SJCRH30 (cell line): ENCODE data around the gene MCCD1. TPM values are rescaled to one million over a fixed set of nuclear protein-coding genes. Genes with fewer than 3 reads are reported as not detected.
"Not testable (repeated sequence)": the region's sequence is repeated elsewhere in the genome, so short reads cannot be mapped to it uniquely, and the experiment has no call there.

Experiments used
- DNase-seq, 2 experiments: peaks; one replicate each; pipeline ENCODE4 v3.0.0-alpha.2; 2015 to 2020
- H3K27ac ChIP-seq: fragments of 250-450 bp; sonication (Bioruptor Pico); 2 replicates; pipeline ENCODE4 v1.5.1; 2020; ENCODE audit warnings: mild to moderate bottlenecking, moderate library complexity
- H3K27me3 ChIP-seq: fragments of 250-450 bp; sonication (Bioruptor Pico); 2 replicates; pipeline ENCODE4 v1.5.1; 2020; ENCODE audit warnings: mild to moderate bottlenecking, moderate library complexity
- H3K36me3 ChIP-seq: fragments of 250-450 bp; sonication (Bioruptor Pico); 2 replicates; pipeline ENCODE4 v1.5.1; 2020; ENCODE audit warnings: mild to moderate bottlenecking, moderate library complexity
- H3K4me1 ChIP-seq: fragments of 250-450 bp; sonication (Bioruptor Pico); 2 replicates; pipeline ENCODE4 v1.5.1; 2020; ENCODE audit warnings: mild to moderate bottlenecking, moderate library complexity
- H3K4me3 ChIP-seq: fragments of 250-450 bp; sonication (Bioruptor Pico); 2 replicates; pipeline ENCODE4 v1.5.1; 2020; ENCODE audit warnings: mild to moderate bottlenecking, moderate library complexity
- H3K9me3 ChIP-seq: fragments of 250-450 bp; sonication (Bioruptor Pico); replicated peaks from 2 replicates; pipeline ENCODE4 v1.5.1; 2020; ENCODE audit warnings: mild to moderate bottlenecking, moderate library complexity
- total RNA-seq: library from RNA; depleted of rRNA; stranded (reverse); fragments of >200 nt; shearing (Covaris generic); gene quantifications from 2 replicates; pipeline ENCODE4 v1.2.3, GENCODE V29; 2014

MCCD1 gene
- total RNA-seq, 1 experiment from 2014 or later, result not detected

DNA sequence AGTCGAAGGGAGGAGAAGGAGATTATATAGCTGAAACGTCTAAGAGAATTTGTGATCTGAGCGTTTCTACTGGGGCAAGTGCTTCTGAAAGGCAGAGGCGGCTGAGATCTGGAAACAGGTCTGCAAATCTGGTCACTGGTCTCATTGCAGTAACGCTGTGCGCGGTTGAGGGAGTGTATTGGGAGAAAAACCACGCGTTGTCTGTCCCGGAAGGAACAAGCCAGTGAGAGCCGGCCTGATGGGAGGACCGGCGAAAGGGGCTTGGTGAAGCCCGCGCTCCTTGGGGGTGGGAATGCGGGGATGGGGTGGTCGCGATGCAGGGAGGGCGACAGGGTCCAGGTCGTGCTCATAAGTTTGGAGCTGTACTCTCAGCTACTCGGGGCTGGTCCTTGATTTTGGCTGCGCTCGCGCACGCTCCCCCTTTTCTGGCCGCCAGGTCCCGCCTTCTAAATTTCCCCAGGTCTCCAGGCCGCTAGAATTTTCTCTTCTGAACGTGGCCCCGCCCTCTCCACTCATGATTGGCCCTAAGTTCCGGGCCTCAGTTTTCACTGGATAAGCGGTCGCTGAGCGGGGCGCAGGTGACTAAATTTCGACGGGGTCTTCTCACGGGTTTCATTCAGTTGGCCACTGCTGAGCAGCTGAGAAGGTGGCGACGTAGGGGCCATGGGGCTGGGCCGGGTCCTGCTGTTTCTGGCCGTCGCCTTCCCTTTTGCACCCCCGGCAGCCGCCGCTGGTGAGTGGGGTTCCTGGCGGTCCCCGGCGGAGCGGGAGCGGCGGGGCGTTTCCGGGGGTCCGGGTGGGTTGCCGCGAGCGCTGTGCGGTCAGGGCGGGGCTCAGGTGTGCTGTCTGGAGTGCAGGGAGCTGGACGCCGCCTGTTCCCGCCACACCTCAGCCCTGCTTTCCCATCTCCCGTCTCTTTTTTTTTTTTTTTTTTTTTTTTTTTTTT is 31.0 kb upstream of the MCCD1 start, which contains the start of gene MICB:
Gene MICB, plus strand, starts transcription at position 615 of the 946 bp plus-strand sequence. Its CDS starts 49 bp downstream, at position 664.
- Histone ChIP-seq H3K36me3 (no peaks in the 10 kb centered on the region), H3K9me3 (no peaks in the 10 kb centered on the region), H3K4me1 (no peaks in the 10 kb centered on the region), H3K27me3 (no peaks in the 10 kb centered on the region), H3K4me3 (no peak within 1 kb of the TSS), H3K27ac (no peak within 1 kb of the TSS)
- no peak for DNase-seq

DNA sequence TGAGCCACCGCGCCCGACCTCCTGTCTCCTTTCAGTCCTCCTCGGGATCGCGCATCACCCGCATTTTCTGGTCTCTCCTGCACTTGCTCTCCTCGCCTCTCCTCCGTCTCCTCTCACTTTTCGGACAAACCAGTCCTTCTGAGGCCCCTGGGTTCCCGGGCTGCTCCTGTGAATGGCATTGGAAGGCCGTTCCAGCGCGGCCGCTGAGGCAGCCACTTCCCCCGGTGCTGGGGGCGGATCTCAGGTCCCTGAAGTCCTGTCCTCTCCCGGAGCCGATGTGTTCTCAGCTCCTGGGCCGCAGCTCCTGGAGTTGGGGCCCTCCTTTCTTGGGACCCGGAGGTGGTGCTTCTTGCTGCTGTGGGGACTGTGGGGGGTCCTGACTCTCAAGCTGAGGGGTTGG is 30.0 kb upstream of the MCCD1 start:
- H3K27ac ChIP-seq, result no peak overlapping the region
- no peak for DNase-seq
- no peaks in the 10 kb centered on the region for H3K36me3 ChIP-seq
- no peaks in the 10 kb centered on the region for H3K9me3 ChIP-seq
- no peaks in the 10 kb centered on the region for H3K4me1 ChIP-seq
- no peaks in the 10 kb centered on the region for H3K27me3 ChIP-seq
- H3K4me3 ChIP-seq, result no peak overlapping the region

DNA sequence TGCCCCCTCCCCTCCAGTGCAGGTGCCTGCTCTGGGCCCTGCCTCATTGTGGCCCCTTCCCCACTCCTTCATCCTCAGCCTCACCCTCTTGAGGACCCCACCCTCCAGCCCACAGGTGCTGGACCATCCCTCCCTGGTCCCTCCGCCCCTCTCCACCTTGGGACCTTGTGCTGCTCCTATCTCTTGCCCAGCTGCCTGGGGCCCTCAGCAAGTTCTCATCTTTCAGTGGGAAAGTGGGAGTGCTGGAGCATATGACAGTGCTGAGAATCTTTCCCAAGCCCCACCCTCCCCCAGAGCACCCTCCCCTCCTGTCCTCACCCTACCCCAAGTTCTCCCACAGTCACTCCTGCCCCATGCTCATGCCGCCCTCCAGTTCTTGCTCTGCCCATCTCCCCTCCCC is 29.1 kb upstream of the MCCD1 start:
- H3K9me3 ChIP-seq, H3K4me1 ChIP-seq, H3K27me3 ChIP-seq, H3K36me3 ChIP-seq, H3K4me3 ChIP-seq, H3K27ac ChIP-seq: not testable (repeated sequence)
- DNase-seq, result peak in 1 of 2 experiments; percentile 22

DNA sequence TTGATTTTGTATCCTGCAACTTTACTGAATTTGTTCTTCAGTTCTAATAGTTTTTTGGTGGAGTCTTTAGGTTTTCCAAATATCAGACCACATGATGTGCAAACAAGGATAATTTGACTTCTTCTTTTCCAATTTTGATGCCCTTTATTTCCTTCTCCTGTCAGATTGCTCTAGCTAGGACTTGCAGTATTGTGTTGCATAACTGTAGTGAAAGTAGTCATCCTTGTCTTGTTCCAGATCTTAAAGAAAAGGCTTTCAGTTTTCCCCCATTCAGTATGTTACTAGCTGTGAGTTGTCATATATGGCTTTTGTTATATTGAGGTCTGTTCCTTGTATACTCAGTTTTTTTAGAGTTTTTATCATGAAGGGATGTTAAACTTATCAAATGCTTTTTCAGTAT is 26.2 kb upstream of the MCCD1 start:
- no peak for DNase-seq
- no peaks in the 10 kb centered on the region for H3K36me3 ChIP-seq
- no peaks in the 10 kb centered on the region for H3K9me3 ChIP-seq
- no peak overlapping the region for H3K4me3 ChIP-seq
- no peaks in the 10 kb centered on the region for H3K4me1 ChIP-seq
- no peaks in the 10 kb centered on the region for H3K27me3 ChIP-seq
- no peak overlapping the region for H3K27ac ChIP-seq

DNA sequence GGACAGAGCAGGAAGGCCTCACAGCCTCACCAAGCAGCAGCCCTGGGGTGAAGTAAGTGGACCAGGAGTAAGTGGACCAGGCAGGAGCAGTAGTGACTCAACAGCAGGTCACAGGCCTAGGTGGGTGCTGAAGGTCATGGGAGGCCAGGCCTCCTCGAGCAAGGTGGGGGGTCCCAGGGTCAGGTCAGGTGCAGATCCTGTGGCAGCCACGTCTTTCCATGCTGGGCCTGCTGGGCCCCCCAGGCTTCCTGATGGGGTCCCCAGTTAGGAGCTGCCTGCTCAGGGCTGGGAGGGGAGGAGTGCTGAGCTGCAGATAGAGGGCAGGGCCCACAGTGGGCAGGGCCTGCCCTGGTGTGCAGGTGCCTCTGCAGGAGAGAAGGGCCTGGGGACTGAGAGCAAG is 19.7 kb upstream of the MCCD1 start:
- H3K4me1 ChIP-seq, DNase-seq, H3K27ac ChIP-seq, H3K36me3 ChIP-seq, H3K27me3 ChIP-seq, H3K9me3 ChIP-seq, H3K4me3 ChIP-seq: not testable (repeated sequence)

DNA sequence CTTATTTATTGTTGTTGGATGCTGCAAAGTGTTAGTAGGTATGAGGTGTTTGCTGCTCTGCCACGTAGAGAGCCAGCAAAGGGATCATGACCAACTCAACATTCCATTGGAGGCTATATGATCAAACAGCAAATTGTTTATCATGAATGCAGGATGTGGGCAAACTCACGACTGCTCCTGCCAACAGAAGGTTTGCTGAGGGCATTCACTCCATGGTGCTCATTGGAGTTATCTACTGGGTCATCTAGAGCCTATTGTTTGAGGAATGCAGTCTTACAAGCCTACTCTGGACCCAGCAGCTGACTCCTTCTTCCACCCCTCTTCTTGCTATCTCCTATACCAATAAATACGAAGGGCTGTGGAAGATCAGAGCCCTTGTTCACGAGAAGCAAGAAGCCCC is 18.8 kb upstream of the MCCD1 start:
- Histone ChIP-seq H3K27me3 (no peaks in the 10 kb centered on the region), H3K4me1 (no peaks in the 10 kb centered on the region), H3K4me3 (no peak overlapping the region), H3K27ac (no peak overlapping the region), H3K9me3 (no peaks in the 10 kb centered on the region), H3K36me3 (no peaks in the 10 kb centered on the region)
- DNase-seq, result no peak

DNA sequence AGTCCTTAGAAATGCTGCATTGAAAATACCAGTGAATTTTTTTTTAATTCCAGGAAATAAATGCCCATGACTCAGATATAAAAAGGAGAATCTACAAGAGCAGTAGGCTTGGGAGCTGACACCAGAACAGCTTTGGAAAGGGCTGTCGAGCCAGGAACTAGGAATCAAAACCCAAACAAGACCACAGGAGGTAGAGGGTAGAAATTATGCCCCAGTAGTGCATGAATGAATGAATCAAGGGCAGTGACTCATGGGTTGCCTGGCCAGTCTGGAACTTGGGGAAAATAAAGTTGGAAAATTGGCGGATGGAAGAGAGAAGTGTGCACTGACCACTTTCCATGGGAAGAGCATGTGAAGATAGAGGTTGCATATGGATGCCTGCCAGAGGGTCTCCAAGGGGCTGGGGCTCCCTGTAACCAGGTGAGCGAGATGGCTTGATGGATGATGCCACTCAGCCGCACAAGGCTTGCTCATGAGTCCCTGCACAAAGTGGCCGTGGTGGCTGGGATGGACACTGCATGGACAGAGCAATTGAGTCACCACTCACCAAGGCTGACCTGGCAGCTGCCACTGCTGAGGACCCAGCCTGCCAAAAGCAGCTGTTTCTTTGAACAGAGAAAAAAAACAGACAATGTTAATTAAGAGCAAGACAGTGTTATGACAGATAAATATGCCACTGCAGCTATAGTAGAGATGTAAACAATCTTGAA is 15.2 kb upstream of the MCCD1 start:
- Histone ChIP-seq H3K4me1 (no peaks in the 10 kb centered on the region), H3K27me3 (no peaks in the 10 kb centered on the region), H3K27ac (no peak overlapping the region), H3K4me3 (no peak overlapping the region), H3K36me3 (no peaks in the 10 kb centered on the region), H3K9me3 (no peaks in the 10 kb centered on the region)
- no peak for DNase-seq

DNA sequence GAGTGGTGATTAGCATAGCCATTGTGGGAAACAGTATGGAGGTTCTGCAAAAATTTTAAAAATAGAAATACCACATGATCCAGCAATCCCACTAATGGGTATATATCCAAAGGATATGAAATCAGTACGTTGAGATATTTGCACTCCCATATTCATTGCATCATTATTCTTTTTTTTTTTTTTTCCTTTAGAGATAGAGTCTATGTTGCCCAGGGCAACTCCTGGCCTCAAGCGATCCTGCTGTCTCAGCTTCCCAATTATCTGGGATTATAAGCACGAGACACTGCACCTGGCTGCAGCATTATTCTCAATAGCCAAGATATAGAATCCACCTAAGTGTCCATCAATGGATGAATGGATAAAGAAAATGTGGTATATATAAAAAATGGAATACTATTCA is 6.9 kb upstream of the MCCD1 start:
- H3K27ac ChIP-seq, result no peak overlapping the region
- H3K36me3 ChIP-seq, result no peaks in the 10 kb centered on the region

DNA sequence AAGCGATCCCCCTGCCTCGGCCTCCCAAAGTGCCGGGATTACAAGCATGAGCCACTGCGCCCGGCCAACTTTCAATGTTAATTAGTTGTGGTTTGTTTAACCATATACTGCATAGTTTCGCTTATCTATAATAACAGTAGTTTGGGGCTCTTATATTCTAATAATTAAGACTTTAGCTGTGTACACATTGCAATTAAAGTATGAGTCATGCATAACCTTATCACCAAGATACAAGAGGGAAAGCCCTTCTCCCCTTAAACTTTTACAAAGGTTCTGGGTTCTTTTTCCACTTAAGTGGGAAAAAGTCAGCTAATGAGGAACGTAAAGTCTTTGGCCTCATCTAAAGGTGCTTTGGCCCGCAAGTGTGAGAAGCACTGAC is 3.2 kb upstream of the MCCD1 start:
- Histone ChIP-seq H3K27ac (no peak overlapping the region), H3K27me3 (no peaks in the 10 kb centered on the region), H3K4me1 (no peaks in the 10 kb centered on the region), H3K9me3 (no peaks in the 10 kb centered on the region), H3K4me3 (no peak overlapping the region), H3K36me3 (peaks cover 8% of the 10 kb centered on the region)
- DNase-seq, result no peak

More for the DNA sequence above, 6.9 kb upstream of the MCCD1 start:
- H3K9me3 ChIP-seq, result no peaks in the 10 kb centered on the region
- DNase-seq, result no peak
- no peaks in the 10 kb centered on the region for H3K4me1 ChIP-seq
- no peak overlapping the region for H3K4me3 ChIP-seq
- no peaks in the 10 kb centered on the region for H3K27me3 ChIP-seq

DNA sequence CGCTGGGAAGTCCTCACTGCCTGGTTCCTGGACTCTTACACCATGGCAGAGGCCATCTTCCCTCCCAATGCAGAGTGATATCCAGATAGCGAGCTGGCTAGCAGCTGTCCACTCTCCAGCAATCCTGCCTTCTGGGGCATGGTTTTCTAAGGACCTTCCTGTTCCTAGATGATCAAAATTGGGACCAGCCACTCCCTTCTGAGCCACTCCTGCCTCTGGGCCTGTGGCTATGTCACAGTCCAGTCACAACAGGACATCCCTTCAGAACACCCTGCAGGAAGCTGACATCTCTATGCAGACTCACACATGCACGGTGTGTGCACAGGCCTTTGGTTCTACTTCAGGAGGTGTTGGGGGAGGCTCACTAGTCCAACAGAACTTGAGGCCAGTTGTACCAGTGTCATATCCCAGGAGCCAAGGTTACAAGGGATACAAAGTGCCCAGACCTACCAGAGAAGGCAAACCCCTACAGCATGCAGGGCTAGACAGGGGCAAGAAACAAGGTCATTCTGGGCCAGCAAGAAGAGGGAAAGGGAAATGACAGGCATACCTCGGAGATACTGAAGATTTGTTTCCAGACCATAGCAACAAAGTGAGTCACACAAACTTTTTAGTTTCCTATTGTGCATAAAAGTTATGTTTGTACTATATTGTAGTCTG is 2.7 kb upstream of the MCCD1 start:
- Histone ChIP-seq H3K4me3 (no peak overlapping the region), H3K27me3 (no peaks in the 10 kb centered on the region), H3K4me1 (no peaks in the 10 kb centered on the region), H3K36me3 (peaks cover 13% of the 10 kb centered on the region), H3K9me3 (no peaks in the 10 kb centered on the region), H3K27ac (no peak overlapping the region)
- DNase-seq, result no peak

DNA sequence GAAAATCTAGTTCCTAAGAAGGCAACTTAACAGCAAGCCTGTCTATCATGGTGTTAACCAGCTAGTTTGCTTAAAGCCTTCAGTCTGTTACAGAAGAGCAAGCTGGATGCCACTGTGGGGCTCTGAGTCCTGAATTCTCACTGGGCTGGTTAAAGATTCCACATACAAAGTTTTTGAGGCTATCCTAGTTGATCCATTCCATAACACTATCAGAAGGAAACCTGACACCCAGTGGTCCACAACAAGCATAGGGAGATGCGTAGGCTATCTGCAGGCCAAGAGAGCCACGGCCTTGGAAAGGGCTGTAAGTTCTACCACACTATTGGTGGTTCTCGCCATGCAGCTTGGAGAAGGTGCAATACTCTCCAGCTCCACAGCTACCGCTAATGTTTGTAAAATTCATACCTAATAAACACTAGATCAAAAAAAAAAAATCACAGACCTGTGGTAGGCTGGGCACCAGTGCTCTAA is 420 bp upstream of the MCCD1 start:
- Histone ChIP-seq H3K4me1 (no peaks in the 10 kb centered on the region), H3K27ac (no peak overlapping the region), H3K4me3 (no peak overlapping the region), H3K27me3 (no peaks in the 10 kb centered on the region), H3K9me3 (no peaks in the 10 kb centered on the region), H3K36me3 (peaks cover 34% of the 10 kb centered on the region)
- DNase-seq, result no peak

DNA sequence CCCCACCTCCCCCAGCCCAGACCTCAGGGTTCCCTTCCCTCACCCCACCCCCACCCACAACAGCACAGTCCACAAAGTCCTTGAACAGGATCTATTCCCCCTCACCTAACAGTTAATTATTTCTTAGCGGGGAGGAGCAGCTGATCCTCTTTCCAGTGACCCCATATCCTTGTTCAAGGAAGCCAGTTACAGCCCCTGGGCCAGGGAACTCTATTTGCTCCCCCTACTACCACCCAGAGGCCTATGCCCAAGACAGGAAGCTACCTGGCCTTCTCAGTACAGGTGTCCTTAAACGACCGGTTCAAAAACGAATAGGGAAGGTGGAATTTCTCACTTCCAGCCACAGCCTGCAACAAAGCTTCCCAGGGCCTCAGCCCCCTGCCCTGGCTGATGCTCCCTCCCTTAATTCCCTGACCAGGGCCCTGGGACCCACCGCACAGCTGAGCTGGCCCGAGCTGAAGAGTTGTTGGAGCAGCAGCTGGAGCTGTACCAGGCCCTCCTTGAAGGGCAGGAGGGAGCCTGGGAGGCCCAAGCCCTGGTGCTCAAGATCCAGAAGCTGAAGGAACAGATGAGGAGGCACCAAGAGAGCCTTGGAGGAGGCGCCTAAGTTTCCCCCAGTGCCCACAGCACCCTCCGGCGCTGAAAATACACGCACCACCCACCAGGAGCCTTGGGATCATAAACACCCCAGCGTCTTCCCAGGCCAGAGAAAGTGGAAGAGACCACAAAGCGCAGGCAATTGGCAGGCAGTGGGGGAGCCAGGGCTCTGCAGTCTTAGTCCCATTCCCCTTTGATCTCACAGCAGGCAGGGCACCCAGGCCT is 778 bp downstream of the MCCD1 start:
- H3K9me3 ChIP-seq, result no peaks in the 10 kb centered on the region
- no peaks in the 10 kb centered on the region for H3K27me3 ChIP-seq
- no peak overlapping the region for H3K27ac ChIP-seq
- no peaks in the 10 kb centered on the region for H3K4me1 ChIP-seq
- peak in 1 of 2 experiments; percentile 27 for DNase-seq
- no peak overlapping the region for H3K4me3 ChIP-seq
- H3K36me3 ChIP-seq, result peaks cover 46% of the 10 kb centered on the region

DNA sequence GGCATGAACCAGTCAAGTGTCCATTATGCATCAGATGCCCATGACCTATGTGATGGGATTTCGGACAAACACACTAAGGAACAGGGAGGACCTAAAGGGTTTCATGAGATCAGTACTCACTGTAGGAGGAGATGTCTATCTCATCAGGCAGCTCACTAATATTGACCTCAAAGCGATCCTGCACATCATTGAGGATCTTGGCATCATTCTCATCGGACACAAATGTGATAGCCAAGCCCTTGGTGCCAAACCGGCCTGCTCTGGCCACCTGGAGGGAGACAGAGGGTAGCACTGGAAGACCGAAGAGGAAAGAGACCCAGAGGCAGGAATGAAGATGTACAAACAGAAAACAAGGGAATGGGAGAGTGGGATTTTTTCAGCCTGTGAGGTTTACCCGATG is 1.9 kb downstream of the MCCD1 start:
- DNase-seq, result no peak
- no peak overlapping the region for H3K4me3 ChIP-seq
- peaks cover 57% of the 10 kb centered on the region for H3K36me3 ChIP-seq
- H3K27me3 ChIP-seq, result no peaks in the 10 kb centered on the region
- no peaks in the 10 kb centered on the region; the same call in 1 of the 2 replicates for H3K4me1 ChIP-seq
- no peaks in the 10 kb centered on the region for H3K9me3 ChIP-seq
- H3K27ac ChIP-seq, result no peak overlapping the region

DNA sequence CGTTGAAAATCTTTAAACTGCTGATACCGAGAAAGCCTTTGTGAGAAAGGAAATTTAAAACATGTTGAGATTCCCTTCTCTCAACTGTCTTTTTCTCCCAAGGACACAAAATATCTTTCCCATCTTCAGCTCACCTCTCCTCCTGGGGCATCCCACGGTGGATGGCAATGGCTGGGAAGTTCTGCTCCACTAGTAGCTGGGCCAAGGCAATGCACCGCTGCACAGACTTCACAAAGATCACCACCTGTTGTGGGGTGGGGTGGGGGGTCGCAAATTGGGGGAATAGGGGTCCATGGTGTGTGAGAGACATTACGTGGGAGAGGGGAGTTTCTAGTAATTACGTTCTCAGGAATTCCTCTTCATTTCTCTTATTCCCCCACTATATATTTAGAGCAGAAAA is 2.4 kb downstream of the MCCD1 start:
- H3K4me3 ChIP-seq, result no peak overlapping the region
- H3K4me1 ChIP-seq, result no peaks in the 10 kb centered on the region; the same call in 1 of the 2 replicates
- no peak overlapping the region for H3K27ac ChIP-seq
- H3K9me3 ChIP-seq, result no peaks in the 10 kb centered on the region
- no peak for DNase-seq
- H3K27me3 ChIP-seq, result no peaks in the 10 kb centered on the region
- H3K36me3 ChIP-seq, result peaks cover 62% of the 10 kb centered on the region
